HepG2 (cell line): Measurements from ENCODE around the gene ALG8. TPM values are rescaled to one million over a fixed set of nuclear protein-coding genes. Genes with fewer than 3 reads are reported as not detected.

Experiments
- ARID3A ChIP-seq: IDR thresholded peaks from 2 replicates; pipeline ENCODE4 v1.6.1; 2012; ENCODE audit warnings: low read depth, low read length, improper control_type of control experiment
- ATF2 ChIP-seq: sonication (generic); formaldehyde crosslinking; IDR thresholded peaks from 2 replicates; pipeline ENCODE4 v1.4.0; 2020; ENCODE audit warnings: missing genetic modification reagents
- CBFB ChIP-seq: sonication (generic); formaldehyde crosslinking; IDR thresholded peaks from 2 replicates; pipeline ENCODE4 v1.4.0; 2020; ENCODE audit warnings: missing genetic modification reagents
- CBX1 ChIP-seq: IDR thresholded peaks from one replicate; pipeline ENCODE4 v1.6.1; 2016; ENCODE audit warnings: antibody characterized with exemption, low read depth
- FOXO1 ChIP-seq: sonication (generic); formaldehyde crosslinking; IDR thresholded peaks from 2 replicates; pipeline ENCODE4 v1.4.0; 2020; ENCODE audit warnings: missing genetic modification reagents
- GLI4 ChIP-seq: sonication (generic); formaldehyde crosslinking; IDR thresholded peaks from 2 replicates; pipeline ENCODE4 v1.5.1; 2020; ENCODE audit warnings: missing genetic modification reagents, mild to moderate bottlenecking, moderate library complexity, borderline replicate concordance
- KAT8 ChIP-seq: IDR thresholded peaks from 2 replicates; pipeline ENCODE4 v1.6.1; 2016; ENCODE audit warnings: missing genetic modification reagents, missing compliant biosample characterization
- MIER2 ChIP-seq: IDR thresholded peaks from 2 replicates; pipeline ENCODE4 v1.6.1; 2016; ENCODE audit warnings: missing biosample characterization, missing genetic modification reagents
- NFE2 ChIP-seq: sonication (generic); formaldehyde crosslinking; IDR thresholded peaks from 2 replicates; pipeline ENCODE4 v1.4.0; 2020; ENCODE audit warnings: missing genetic modification reagents
- PHF8 ChIP-seq: sonication (generic); formaldehyde crosslinking; IDR thresholded peaks from 2 replicates; pipeline ENCODE4 v1.5.0; 2020; ENCODE audit warnings: missing genetic modification reagents
- SIX1 ChIP-seq: sonication (generic); formaldehyde crosslinking; IDR thresholded peaks from 2 replicates; pipeline ENCODE4 v1.4.0; 2020; ENCODE audit warnings: missing genetic modification reagents, borderline replicate concordance
- SOX5 ChIP-seq: IDR thresholded peaks from 2 replicates; pipeline ENCODE4 v1.6.1; 2016; ENCODE audit warnings: borderline replicate concordance
- SP1 ChIP-seq, 2 experiments: fragments of 450-650 bp in 1 of 2; sonication (generic) in 1 of 2; formaldehyde crosslinking in 1 of 2; IDR thresholded peaks; 2 replicates each; pipeline versions ENCODE4 v1.4.0 to v1.6.1; 2016 to 2020; ENCODE audit warnings: missing genetic modification reagents in 1 of 2
- SRSF1 ChIP-seq: fragments of 200-400 bp; formaldehyde crosslinking; optimal IDR thresholded peaks from 2 replicates; pipeline ENCODE3; 2017; ENCODE audit warnings: mild to moderate bottlenecking, low read depth, low read length, moderate library complexity
- ZFP36 ChIP-seq: fragments of 150-350 bp; IDR thresholded peaks from 2 replicates; pipeline ENCODE4 v1.6.1; 2018; ENCODE audit warnings: borderline replicate concordance, low read length, low read depth; ENCODE audit not compliant: partially characterized antibody
- ZFY ChIP-seq: sonication (generic); formaldehyde crosslinking; IDR thresholded peaks from 2 replicates; pipeline ENCODE4 v1.4.0; 2020; ENCODE audit warnings: missing genetic modification reagents
- ZNF10 ChIP-seq: sonication (generic); formaldehyde crosslinking; IDR thresholded peaks from 2 replicates; pipeline ENCODE4 v1.4.0; 2020; ENCODE audit warnings: mild to moderate bottlenecking, low read depth, missing genetic modification reagents, borderline replicate concordance
- ZNF337 ChIP-seq: sonication (generic); formaldehyde crosslinking; IDR thresholded peaks from 2 replicates; pipeline ENCODE4 v1.5.1; 2020; ENCODE audit warnings: missing genetic modification reagents, low read depth, mild to moderate bottlenecking, borderline replicate concordance
- ZNF501 ChIP-seq: sonication (generic); formaldehyde crosslinking; IDR thresholded peaks from 2 replicates; pipeline ENCODE4 v1.5.1; 2020; ENCODE audit warnings: mild to moderate bottlenecking, moderate library complexity, missing genetic modification reagents
- ZNF773 ChIP-seq: sonication (generic); formaldehyde crosslinking; IDR thresholded peaks from 2 replicates; pipeline ENCODE4 v1.4.0; 2020; ENCODE audit warnings: missing genetic modification reagents, borderline replicate concordance
- ZNF83 ChIP-seq: sonication (generic); formaldehyde crosslinking; IDR thresholded peaks from 2 replicates; pipeline ENCODE4 v1.4.0; 2020; ENCODE audit warnings: missing genetic modification reagents, mild to moderate bottlenecking, borderline replicate concordance
- polyA plus RNA-seq, 8 experiments: library from polyadenylated mRNA; depleted of rRNA in 3 of 8; stranded (reverse) in 7 of 8; unstranded in 1 of 8; fragments of >200 nt; fragmentation: Illumina TruSeq in 4 of 8; extraction: Trizol in 4 of 8; gene quantifications; 2 replicates each; pipeline versions ENCODE4 v1.2.1 to v1.2.3, GENCODE V29; 2011 to 2016; ENCODE audit warnings: low read depth in 4 of 8, missing spikeins in 1 of 8, mixed read lengths in 1 of 8; ENCODE audit not compliant: insufficient read depth in 1 of 8
- total RNA-seq, 5 experiments: library from RNA; depleted of rRNA; stranded (reverse); fragments of >200 nt; fragmentation: Illumina TruSeq; extraction: Trizol; gene quantifications; 2 replicates each; pipeline ENCODE4 v1.2.3, GENCODE V29; 2016; ENCODE audit warnings: low read depth in 1 of 5
- TF ChIP-seq, protein P1 (sequence below): IDR thresholded peaks from 2 replicates; pipeline ENCODE4 v1.6.1; 2016; ENCODE audit warnings: mild to moderate bottlenecking

The ALG8 gene
- total and polyA plus RNA-seq, 2 of the 13 experiments (the other 11 are each of a cell fraction or from before 2014, with no cell fraction given): 75.8 to 88.0 TPM

DNA sequence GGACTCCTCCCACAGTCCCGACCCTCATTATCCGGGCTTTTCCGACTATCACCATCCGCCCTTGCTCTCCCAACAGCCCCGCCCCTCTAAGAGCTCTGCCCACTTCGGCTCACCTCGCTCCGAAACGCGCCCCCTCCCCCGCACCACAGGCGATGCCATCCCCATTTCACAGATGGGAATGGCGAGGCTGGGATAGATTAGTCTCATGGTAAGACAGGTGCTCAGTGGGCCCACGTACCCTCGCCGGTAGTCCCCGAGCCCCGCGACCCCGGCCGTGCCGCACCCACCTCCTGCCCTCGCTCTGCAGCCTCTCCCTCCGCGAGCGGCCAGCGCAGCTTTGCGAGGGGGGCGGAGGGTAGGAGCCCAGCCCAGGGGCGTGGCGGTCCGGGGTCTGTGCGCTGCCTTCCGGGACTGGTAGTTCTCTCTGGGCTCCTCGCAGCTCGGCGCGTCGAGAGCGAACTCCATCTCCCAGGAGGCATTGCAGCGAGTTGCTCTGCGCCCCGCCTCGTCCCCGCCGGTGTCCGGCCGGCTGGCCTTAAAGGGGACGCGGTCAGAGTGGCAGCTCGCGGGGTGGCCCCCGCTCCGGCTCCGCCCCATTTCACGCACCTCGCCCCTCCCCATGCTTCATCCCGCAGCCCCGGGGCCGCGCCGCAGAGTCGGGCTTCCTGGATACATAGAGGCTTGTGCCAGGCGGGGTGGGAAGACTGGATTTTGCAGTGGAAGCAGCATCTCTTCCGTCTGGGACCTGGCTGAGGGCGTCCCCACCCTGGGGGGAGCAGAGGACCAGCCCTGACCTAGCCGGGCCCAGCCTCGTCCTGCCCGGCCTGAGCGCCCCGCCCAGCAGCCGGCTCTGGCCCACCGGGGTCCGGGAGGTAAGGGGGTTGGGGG, 49.1 kb upstream of the ALG8 start, which contains the start of the genes KCTD21 and USP35 (continued):
- TF ChIP-seq ATF2 (CRISPR knock-in tag): peak; percentile 75
- TF ChIP-seq ZFY: peak; percentile 54
- no peak for TF ChIP-seq ZFP36
- no peak for TF ChIP-seq SP1 (IDR thresholded peaks at IDR 0.05)
- peak; percentile 88 for TF ChIP-seq SP1 (CRISPR knock-in tag; IDR thresholded peaks at IDR 0.05)
- peak; percentile 93 for TF ChIP-seq ZNF501 (CRISPR knock-in tag)
- TF ChIP-seq ZNF337: peak; percentile 85; the same call in 1 of the 2 replicates
- TF ChIP-seq SIX1 (CRISPR knock-in tag): no peak
- no peak for TF ChIP-seq MIER2 (CRISPR knock-in tag)
- peak; percentile 36; the same call in 1 of the 2 replicates for TF ChIP-seq FOXO1 (CRISPR knock-in tag)
- no peak for TF ChIP-seq NFE2 (CRISPR knock-in tag)
- peak; percentile 55 for TF ChIP-seq CBX1
- TF ChIP-seq ZNF83 (CRISPR knock-in tag): 0 out of 2 replicates have a peak, but pooled peaks have one; percentile 51
- TF ChIP-seq PHF8 (CRISPR knock-in tag): peak; percentile 63
- peak; percentile 31; the same call in 1 of the 2 replicates for TF ChIP-seq SOX5 (CRISPR knock-in tag)
- TF ChIP-seq GLI4 (CRISPR knock-in tag): 0 out of 2 replicates have a peak, but pooled peaks have one; percentile 19
- TF ChIP-seq ZNF10 (CRISPR knock-in tag): no peak
- TF ChIP-seq ARID3A: no peak; the same call in 1 of the 2 replicates
- TF ChIP-seq, protein P1, sequence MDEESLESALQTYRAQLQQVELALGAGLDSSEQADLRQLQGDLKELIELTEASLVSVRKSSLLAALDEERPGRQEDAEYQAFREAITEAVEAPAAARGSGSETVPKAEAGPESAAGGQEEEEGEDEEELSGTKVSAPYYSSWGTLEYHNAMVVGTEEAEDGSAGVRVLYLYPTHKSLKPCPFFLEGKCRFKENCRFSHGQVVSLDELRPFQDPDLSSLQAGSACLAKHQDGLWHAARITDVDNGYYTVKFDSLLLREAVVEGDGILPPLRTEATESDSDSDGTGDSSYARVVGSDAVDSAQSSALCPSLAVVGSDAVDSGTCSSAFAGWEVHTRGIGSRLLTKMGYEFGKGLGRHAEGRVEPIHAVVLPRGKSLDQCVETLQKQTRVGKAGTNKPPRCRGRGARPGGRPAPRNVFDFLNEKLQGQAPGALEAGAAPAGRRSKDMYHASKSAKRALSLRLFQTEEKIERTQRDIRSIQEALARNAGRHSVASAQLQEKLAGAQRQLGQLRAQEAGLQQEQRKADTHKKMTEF (CRISPR knock-in tag): peak; percentile 87
- peak; percentile 88 for TF ChIP-seq SRSF1
- peak; percentile 25; the same call in 1 of the 2 replicates for TF ChIP-seq ZNF773 (CRISPR knock-in tag)
- peak; percentile 64 for TF ChIP-seq CBFB
- peak; percentile 77 for TF ChIP-seq KAT8 (CRISPR knock-in tag)
